Measurements from ENCODE around the gene ZNF143. TPM values are rescaled to one million over a fixed set of nuclear protein-coding genes. Genes with fewer than 3 reads are reported as not detected.

ZNF143 gene
- total RNA-seq, 1 experiment from 2014 or later = 29.2 TPM

DNA sequence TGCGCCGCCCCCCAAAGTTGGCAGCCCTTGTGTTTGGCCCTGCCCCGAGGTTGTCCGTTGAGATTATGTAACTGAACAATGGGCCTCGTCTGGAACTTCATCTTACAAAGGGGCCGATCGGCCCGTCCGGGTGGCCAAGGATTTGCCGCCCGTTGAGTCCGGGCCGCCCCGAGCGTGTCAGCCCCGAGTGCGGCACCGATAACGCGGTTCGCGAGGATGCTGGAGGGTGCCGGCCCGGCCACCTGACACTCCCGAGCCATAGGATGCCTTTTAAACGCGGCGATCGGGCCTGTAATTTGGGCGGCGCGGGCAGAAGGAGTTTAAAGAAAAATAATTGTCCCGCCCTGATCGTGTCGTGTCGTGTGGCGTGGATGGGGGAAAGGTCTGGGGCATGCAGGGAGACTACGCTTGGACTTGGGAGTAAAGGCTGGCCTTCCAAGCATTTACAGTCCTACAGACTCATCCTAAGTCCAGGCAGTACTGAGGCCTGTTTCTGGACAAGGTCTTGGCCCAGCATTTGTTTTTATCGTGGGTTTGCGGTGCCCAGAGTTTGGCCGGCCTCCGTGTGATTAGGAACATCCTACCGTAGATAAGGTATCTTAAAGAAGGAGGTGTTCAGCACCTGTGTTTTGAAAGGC lies 113.9 kb downstream of the ZNF143 start:
- Mint-ChIP-seq H3K27me3 (ENCODE audit: low read depth) (no peaks in the 10 kb centered on the region), H3K36me3 (ENCODE audit: insufficient read depth in 1 of 3, low read depth in 3 of 3) (peaks cover 47 to 51% (median 51%) of the 10 kb centered on the region in 3 experiments), H3K4me1 (peaks cover 31 to 41% of the 10 kb centered on the region in 2 experiments), H3K9me3 (peaks cover 0 to 8% of the 10 kb centered on the region in 2 experiments; a peak in 1 of 5 replicates), H3K4me3 (peak overlapping the region; percentile 95 to 98), H3K27ac (peak overlapping the region; percentile 87 to 98 (median 94); a peak in 6 of 7 replicates)
- no peaks in the 10 kb centered on the region for H4K20me1 ChIP-seq (ENCODE audit: control insufficient read depth, insufficient read depth, insufficient read length)
- WGBS (ENCODE audit: extremely low coverage, insufficient read length, low lambda C conversion rate) = no CpG with 5 or more reads among the region's 43 CpGs
- no peaks in the 10 kb centered on the region for H3K79me1 ChIP-seq (ENCODE audit: insufficient read depth, low read depth, low read length, poor library complexity, severe bottlenecking)
- H2BK120ac ChIP-seq (ENCODE audit: low read depth, low read length, poor library complexity, severe bottlenecking) = no peak overlapping the region
- H3K9me3 ChIP-seq (ENCODE audit: control insufficient read depth, low read depth, low read length) = no peaks in the 10 kb centered on the region
- no peak overlapping the region; the same call in 1 of the 2 replicates for H3K4ac ChIP-seq (ENCODE audit: low read depth, low read length)
- H2BK5ac ChIP-seq (ENCODE audit: insufficient read length, low read length) = no peak overlapping the region
- H2BK20ac ChIP-seq (ENCODE audit: low read depth, low read length, poor library complexity, severe bottlenecking) = no peak overlapping the region
- H2AK5ac ChIP-seq (ENCODE audit: insufficient read length, low read length) = no peak overlapping the region
- no peak overlapping the region for H2BK12ac ChIP-seq (ENCODE audit: insufficient read length, low read depth, low read length)
- no peak overlapping the region for H3T11ph ChIP-seq (ENCODE audit: low read length)
- H3K9ac ChIP-seq (ENCODE audit: extremely low read depth, insufficient read length, low read length) = peak overlapping the region; percentile 92
- no peak overlapping the region for H4K8ac ChIP-seq (replicated peaks; ENCODE audit: insufficient read length, low read depth, low read length)
- H3K23me2 ChIP-seq (ENCODE audit: insufficient read length, low read depth, low read length, poor library complexity, severe bottlenecking) = peaks cover 12% of the 10 kb centered on the region
- no peaks in the 10 kb centered on the region for H3K27me3 ChIP-seq (ENCODE audit: insufficient read depth, low read length)
- H3K14ac ChIP-seq (ENCODE audit: insufficient read depth, low read length) = peak overlapping the region; percentile 86
- H3K4me2 ChIP-seq (ENCODE audit: insufficient read depth, insufficient read length, low read length) = peak overlapping the region; percentile 62
- no peak overlapping the region for H3K56ac ChIP-seq (ENCODE audit: insufficient read length, low read depth, low read length)
- no peak for DNase-seq
- peak overlapping the region; percentile 53 for H3K27ac ChIP-seq (ENCODE audit: insufficient read length, low read depth, low read length)
- no peak overlapping the region for H2AFZ ChIP-seq (ENCODE audit: low read length)
- TF ChIP-seq, protein P1, sequence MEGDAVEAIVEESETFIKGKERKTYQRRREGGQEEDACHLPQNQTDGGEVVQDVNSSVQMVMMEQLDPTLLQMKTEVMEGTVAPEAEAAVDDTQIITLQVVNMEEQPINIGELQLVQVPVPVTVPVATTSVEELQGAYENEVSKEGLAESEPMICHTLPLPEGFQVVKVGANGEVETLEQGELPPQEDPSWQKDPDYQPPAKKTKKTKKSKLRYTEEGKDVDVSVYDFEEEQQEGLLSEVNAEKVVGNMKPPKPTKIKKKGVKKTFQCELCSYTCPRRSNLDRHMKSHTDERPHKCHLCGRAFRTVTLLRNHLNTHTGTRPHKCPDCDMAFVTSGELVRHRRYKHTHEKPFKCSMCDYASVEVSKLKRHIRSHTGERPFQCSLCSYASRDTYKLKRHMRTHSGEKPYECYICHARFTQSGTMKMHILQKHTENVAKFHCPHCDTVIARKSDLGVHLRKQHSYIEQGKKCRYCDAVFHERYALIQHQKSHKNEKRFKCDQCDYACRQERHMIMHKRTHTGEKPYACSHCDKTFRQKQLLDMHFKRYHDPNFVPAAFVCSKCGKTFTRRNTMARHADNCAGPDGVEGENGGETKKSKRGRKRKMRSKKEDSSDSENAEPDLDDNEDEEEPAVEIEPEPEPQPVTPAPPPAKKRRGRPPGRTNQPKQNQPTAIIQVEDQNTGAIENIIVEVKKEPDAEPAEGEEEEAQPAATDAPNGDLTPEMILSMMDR (conservative IDR thresholded peaks at IDR 0.05) = no peak
- no peak overlapping the region for H4K5ac ChIP-seq (ENCODE audit: insufficient read length, low read depth, low read length)
- H3K18ac ChIP-seq (ENCODE audit: insufficient read length, low read depth, low read length) = peak overlapping the region; percentile 14
- H2BK15ac ChIP-seq (ENCODE audit: low read depth, low read length) = no peak overlapping the region
- no peak overlapping the region for H4K91ac ChIP-seq (ENCODE audit: insufficient read length, low read depth, low read length)
- peaks cover 3% of the 10 kb centered on the region; the same call in 1 of the 2 replicates for H3K4me1 ChIP-seq (ENCODE audit: insufficient read depth, low read length)
- H3K79me2 ChIP-seq (ENCODE audit: insufficient read depth, low read length) = peaks cover 26% of the 10 kb centered on the region
- no peak overlapping the region for H3K23ac ChIP-seq (ENCODE audit: insufficient read length, low read depth, low read length)

All from H9 (cell line).